Measurements from ENCODE around the gene TBX20.
"Not testable (repeated sequence)": the region's sequence is repeated elsewhere in the genome, so short reads cannot be mapped to it uniquely, and the experiment has no call there.

DNA sequence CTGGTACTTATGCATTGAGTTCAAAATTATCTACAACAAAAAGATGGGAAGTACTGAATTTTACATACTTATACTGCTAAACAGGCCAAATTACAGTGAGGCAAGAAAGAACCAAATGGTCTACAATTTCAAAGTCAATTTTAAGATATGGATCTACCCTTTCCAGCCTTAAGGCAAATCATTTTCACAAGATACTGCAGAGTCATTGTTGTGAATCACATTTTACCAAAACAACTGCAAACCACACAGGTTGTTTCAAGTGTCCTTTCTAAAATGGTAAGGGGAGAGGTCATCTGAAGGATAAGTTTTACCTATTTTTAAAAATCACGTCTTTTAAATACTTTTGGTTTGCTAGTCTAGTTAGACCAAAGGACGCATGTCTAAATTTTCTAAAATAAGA is 12.9 kb downstream of the TBX20 start:
- TF ChIP-seq U2AF1 (optimal IDR thresholded peaks at IDR 0.05; ENCODE audit: low read depth, low read length); SREBF2 (CRISPR knock-in tag; IDR thresholded peaks at IDR 0.05); DNMT1 (IDR thresholded peaks at IDR 0.05); MCM5 (IDR thresholded peaks at IDR 0.05; ENCODE audit: low read depth); YY1 (IDR thresholded peaks at IDR 0.05; ENCODE audit: borderline replicate concordance in 1 of 3, control insufficient read depth in 1 of 3, extremely low read depth in 1 of 3, insufficient read depth in 3 of 3, insufficient read length in 1 of 3, insufficient replicate concordance in 2 of 3, low read depth in 1 of 3, low read length in 2 of 3): not testable (repeated sequence)
- TF ChIP-seq, protein P1, sequence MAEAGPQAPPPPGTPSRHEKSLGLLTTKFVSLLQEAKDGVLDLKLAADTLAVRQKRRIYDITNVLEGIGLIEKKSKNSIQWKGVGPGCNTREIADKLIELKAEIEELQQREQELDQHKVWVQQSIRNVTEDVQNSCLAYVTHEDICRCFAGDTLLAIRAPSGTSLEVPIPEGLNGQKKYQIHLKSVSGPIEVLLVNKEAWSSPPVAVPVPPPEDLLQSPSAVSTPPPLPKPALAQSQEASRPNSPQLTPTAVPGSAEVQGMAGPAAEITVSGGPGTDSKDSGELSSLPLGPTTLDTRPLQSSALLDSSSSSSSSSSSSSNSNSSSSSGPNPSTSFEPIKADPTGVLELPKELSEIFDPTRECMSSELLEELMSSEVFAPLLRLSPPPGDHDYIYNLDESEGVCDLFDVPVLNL (CRISPR knock-in tag; IDR thresholded peaks at IDR 0.05; ENCODE audit: low read depth): not testable (repeated sequence)

All from K562 (cell line).